T-cell (primary cell): ENCODE results near the gene SSBP2. TPM values are rescaled to one million over a fixed set of nuclear protein-coding genes. Genes with fewer than 3 reads are reported as not detected.

Experiments
- ATAC-seq, 4 experiments: fragments of 200-7000 bp in 3 of 4; fragments of 150-1000 bp in 1 of 4; cut with Tn5 transposase; replicated peaks in 1 of 4; 1 replicate in 3 of 4; 2 replicates in 1 of 4; pipeline ENCODE4 v1.10.0; 2021; ENCODE audit warnings: moderate library complexity in 3 of 4, mild to moderate bottlenecking in 2 of 4, moderate number of reproducible peaks in 1 of 4
- CTCF ChIA-PET, 2 donors: fragments of 300-600 bp; sonication (Branson Sonifier 250); formaldehyde crosslinking; loops; one replicate each; lab custom pipeline; 2022; ENCODE audit warnings: antibody characterized with exemption in 2 of 2; lab: Charles Lee
- POLR2A ChIA-PET, 2 donors: fragments of 300-600 bp; sonication (Branson Sonifier 250); formaldehyde crosslinking; loops; one replicate each; lab custom pipeline; 2022; ENCODE audit warnings: antibody characterized with exemption in 2 of 2; lab: Charles Lee
- DNase-seq, 35 experiments: peaks; one replicate each; pipeline versions ENCODE4 v3.0.0 to v3.0.0-alpha.2; 2013 to 2023
- H3K27ac ChIP-seq: one replicate; pipeline ENCODE4 v1.5.1; 2013; ENCODE audit warnings: low read length
- H3K27me3 ChIP-seq, 2 experiments: replicated peaks in 1 of 2; 1 replicate in 1 of 2; 2 replicates in 1 of 2; pipeline versions ENCODE4 v1.6.1 to v1.7.0; 2013; ENCODE audit warnings: low read length in 1 of 2, mixed read lengths in 1 of 2; ENCODE audit not compliant: control insufficient read depth in 2 of 2, insufficient read depth in 2 of 2; ENCODE audit errors: extremely low read depth in 1 of 2
- H3K36me3 ChIP-seq, 2 donors: 1 replicate in 1 of 2; 2 replicates in 1 of 2; pipeline versions ENCODE4 v1.6.1 to v1.7.0; 2013; ENCODE audit warnings: low read length in 1 of 2; ENCODE audit not compliant: control insufficient read depth in 2 of 2, insufficient read depth in 1 of 2; ENCODE audit errors: extremely low read depth in 1 of 2
- H3K4me1 ChIP-seq, 2 experiments: 1 replicate in 1 of 2; 2 replicates in 1 of 2; pipeline versions ENCODE4 v1.6.1 to v1.7.0; 2013; ENCODE audit warnings: low read length in 2 of 2, mixed read lengths in 1 of 2; ENCODE audit not compliant: insufficient read depth in 2 of 2, control insufficient read depth in 1 of 2; ENCODE audit errors: extremely low read depth in 1 of 2
- H3K4me3 ChIP-seq, 2 donors: 1 replicate in 1 of 2; 2 replicates in 1 of 2; pipeline versions ENCODE4 v1.5.1 to v1.7.0; 2013; ENCODE audit warnings: mild to moderate bottlenecking in 2 of 2, low read length in 1 of 2, moderate library complexity in 1 of 2; ENCODE audit not compliant: control insufficient read depth in 1 of 2; ENCODE audit errors: extremely low read depth in 1 of 2
- H3K9me3 ChIP-seq: 2 replicates; pipeline ENCODE4 v1.7.0; 2013
- H3K27ac Mint-ChIP-seq, 2 donors: one replicate each; pipeline ENCODE4 v1.8.0; 2020 to 2021; ENCODE audit warnings: mild to moderate bottlenecking in 2 of 2, mixed read lengths in 2 of 2
- H3K27me3 Mint-ChIP-seq, 2 donors: one replicate each; pipeline ENCODE4 v1.8.0; 2021 to 2022; ENCODE audit warnings: mixed read lengths in 2 of 2
- H3K36me3 Mint-ChIP-seq: one replicate; pipeline ENCODE4 v1.8.0; 2021; ENCODE audit warnings: mixed read lengths
- H3K4me1 Mint-ChIP-seq, 3 donors: one replicate each; pipeline ENCODE4 v1.8.0; 2020 to 2022; ENCODE audit warnings: mixed read lengths in 3 of 3, mild to moderate bottlenecking in 1 of 3
- H3K4me3 Mint-ChIP-seq, 3 donors: one replicate each; pipeline ENCODE4 v1.8.0; 2020 to 2022; ENCODE audit warnings: mild to moderate bottlenecking in 3 of 3, mixed read lengths in 3 of 3, moderate library complexity in 3 of 3
- H3K9me3 Mint-ChIP-seq, 3 donors: one replicate each; pipeline ENCODE4 v1.8.0; 2020 to 2022; ENCODE audit warnings: mixed read lengths in 3 of 3
- WGBS: methylation state at CpG from one replicate; pipeline ENCODE4 v1.1.5; 2013; ENCODE audit warnings: missing lambda C conversion rate; ENCODE audit not compliant: insufficient coverage; 5-methylcytosine and 5-hydroxymethylcytosine counted together
- total RNA-seq, 35 experiments: library from RNA in 6 of 35; stranded (reverse) in 6 of 35; fragments of 120-200 nt in 1 of 35; gene quantifications; one replicate each; pipeline versions ENCODE4 v1.2.1 to v1.2.4 and lab custom pipeline; 2013 to 2026

SSBP2 gene
- total RNA-seq, 5 donors from 2014 or later (not counting 1 experiment from before 2014, with no cell fraction given), result 31.1 to 44.9 (median 35.8) TPM

GRCh38 chr5:81542242-81542641 is 208.7 kb downstream of the SSBP2 start:
- no peak overlapping the region for H3K4me3 Mint-ChIP-seq
- peaks cover 34 to 46% (median 45%) of the 10 kb centered on the region in 3 donors for H3K4me1 Mint-ChIP-seq
- DNase-seq (no peak), ATAC-seq (no peak)
- no peaks in the 10 kb centered on the region for H3K27me3 ChIP-seq
- CTCF ChIA-PET, result no interaction called here
- peaks cover 0 to 22% of the 10 kb centered on the region in 2 experiments for H3K4me1 ChIP-seq
- H3K27ac Mint-ChIP-seq, result no peak overlapping the region
- no peaks in the 10 kb centered on the region for H3K27me3 Mint-ChIP-seq
- no peak overlapping the region for H3K27ac ChIP-seq
- peaks cover 34% of the 10 kb centered on the region for H3K36me3 Mint-ChIP-seq
- no CpG with 5 or more reads among the region's 1 CpG for WGBS
- POLR2A ChIA-PET, result no interaction called here
- H3K9me3 ChIP-seq, result no peaks in the 10 kb centered on the region
- peaks cover 0 to 3% (median 0%) of the 10 kb centered on the region in 3 donors for H3K9me3 Mint-ChIP-seq
- H3K4me3 ChIP-seq, result no peak overlapping the region
- no peaks in the 10 kb centered on the region for H3K36me3 ChIP-seq

DNA sequence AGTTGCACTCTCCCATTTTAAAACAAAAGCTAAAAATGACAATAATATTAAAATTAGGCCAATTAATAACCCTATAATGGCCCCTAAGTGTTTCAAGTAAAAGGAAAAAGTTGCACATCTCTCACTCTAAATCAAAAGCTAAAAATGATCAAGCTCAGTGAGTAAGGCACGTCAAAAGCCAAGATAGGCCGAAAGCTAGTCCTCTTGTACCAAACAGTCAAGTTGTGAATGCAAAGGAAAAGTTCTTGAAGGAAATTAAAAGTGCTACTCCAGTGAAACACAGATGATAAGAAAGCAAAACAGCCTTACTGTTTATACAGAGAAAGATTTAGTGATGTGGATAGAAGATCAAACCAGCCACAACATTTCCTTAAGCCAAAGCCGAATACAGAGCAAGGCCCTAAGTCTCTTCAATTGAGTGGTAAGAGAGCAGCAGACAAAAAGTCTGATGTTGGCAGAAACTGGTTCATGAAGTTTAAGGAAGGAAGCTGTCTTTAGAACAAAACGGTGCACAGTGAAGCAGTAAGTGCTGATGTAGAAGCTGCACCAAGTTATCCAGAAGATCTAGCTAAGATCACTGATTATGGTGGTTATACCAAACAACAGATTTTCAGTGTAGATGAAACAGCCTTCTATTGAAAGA is 212.9 kb downstream of the SSBP2 start:
- H3K27ac ChIP-seq, result peak overlapping the region; percentile 22
- CTCF ChIA-PET, result interaction anchor here in 1 of 2 donors (0.7 to 1.3 kb wide), 3 partner anchors 14 to 31 kb away, joined by 3 to 5 read pairs (median 4); no protein-coding TSS in a partner anchor
- H3K4me3 Mint-ChIP-seq, result peak overlapping the region in 1 of 3 donors; percentile 55

DNA sequence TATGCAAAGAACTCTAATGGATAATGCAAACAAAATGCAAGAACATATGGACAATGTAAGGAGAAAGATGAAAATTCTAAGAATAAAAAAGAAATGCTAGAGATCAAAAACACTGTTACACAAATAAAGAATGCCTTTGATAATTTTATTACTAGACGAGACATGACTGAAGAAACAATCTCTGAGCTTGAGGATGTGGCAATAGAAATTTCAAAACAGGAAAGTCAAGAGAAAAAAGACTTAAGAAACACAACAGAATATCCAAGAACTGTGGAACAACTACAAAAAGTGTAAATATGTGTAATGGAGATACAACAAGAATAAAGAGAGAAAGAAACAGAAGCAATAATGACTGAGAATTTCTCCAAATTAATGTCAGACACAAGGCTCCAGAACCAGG is 216.5 kb downstream of the SSBP2 start:
- H3K4me3 ChIP-seq, result no peak overlapping the region
- Mint-ChIP-seq H3K4me1 (peaks cover 61 to 69% (median 64%) of the 10 kb centered on the region in 3 donors), H3K9me3 (no peaks in the 10 kb centered on the region), H3K36me3 (peaks cover 19% of the 10 kb centered on the region), H3K27ac (peak overlapping the region; percentile 75 to 86), H3K4me3 (peak overlapping the region in 1 of 3 donors; percentile 41), H3K27me3 (no peaks in the 10 kb centered on the region)
- no peaks in the 10 kb centered on the region for H3K9me3 ChIP-seq
- H3K27ac ChIP-seq, result no peak overlapping the region
- no peaks in the 10 kb centered on the region for H3K36me3 ChIP-seq
- no CpG with 5 or more reads among the region's 1 CpG for WGBS
- peaks cover 3 to 43% of the 10 kb centered on the region in 2 experiments for H3K4me1 ChIP-seq
- POLR2A ChIA-PET, result no interaction called here
- no peak for ATAC-seq
- CTCF ChIA-PET, result no interaction called here
- no peak for DNase-seq
- H3K27me3 ChIP-seq, result no peaks in the 10 kb centered on the region

More for the DNA sequence above, 212.9 kb downstream of the SSBP2 start:
- POLR2A ChIA-PET, result interaction anchor here in 1 of 2 donors (0.6 kb wide), 1 partner anchor 66 kb away, joined by 3 read pairs; no protein-coding TSS in a partner anchor
- peak; percentile 78 to 92 (median 88) for ATAC-seq
- DNase-seq, result peak in 5 of 35 experiments; percentile 3 to 47 (median 6)
- WGBS, result 0% methylated on average over 1 of the region's 4 CpGs
- no peak overlapping the region for H3K4me3 ChIP-seq
- Mint-ChIP-seq H3K9me3 (no peaks in the 10 kb centered on the region), H3K27me3 (no peaks in the 10 kb centered on the region), H3K4me1 (peaks cover 65 to 73% (median 73%) of the 10 kb centered on the region in 3 donors), H3K27ac (peak overlapping the region; percentile 83 to 85), H3K36me3 (peaks cover 22% of the 10 kb centered on the region)
- H3K9me3 ChIP-seq, result no peaks in the 10 kb centered on the region
- H3K36me3 ChIP-seq, result no peaks in the 10 kb centered on the region
- H3K27me3 ChIP-seq, result no peaks in the 10 kb centered on the region
- peaks cover 3 to 45% of the 10 kb centered on the region in 2 experiments for H3K4me1 ChIP-seq

DNA sequence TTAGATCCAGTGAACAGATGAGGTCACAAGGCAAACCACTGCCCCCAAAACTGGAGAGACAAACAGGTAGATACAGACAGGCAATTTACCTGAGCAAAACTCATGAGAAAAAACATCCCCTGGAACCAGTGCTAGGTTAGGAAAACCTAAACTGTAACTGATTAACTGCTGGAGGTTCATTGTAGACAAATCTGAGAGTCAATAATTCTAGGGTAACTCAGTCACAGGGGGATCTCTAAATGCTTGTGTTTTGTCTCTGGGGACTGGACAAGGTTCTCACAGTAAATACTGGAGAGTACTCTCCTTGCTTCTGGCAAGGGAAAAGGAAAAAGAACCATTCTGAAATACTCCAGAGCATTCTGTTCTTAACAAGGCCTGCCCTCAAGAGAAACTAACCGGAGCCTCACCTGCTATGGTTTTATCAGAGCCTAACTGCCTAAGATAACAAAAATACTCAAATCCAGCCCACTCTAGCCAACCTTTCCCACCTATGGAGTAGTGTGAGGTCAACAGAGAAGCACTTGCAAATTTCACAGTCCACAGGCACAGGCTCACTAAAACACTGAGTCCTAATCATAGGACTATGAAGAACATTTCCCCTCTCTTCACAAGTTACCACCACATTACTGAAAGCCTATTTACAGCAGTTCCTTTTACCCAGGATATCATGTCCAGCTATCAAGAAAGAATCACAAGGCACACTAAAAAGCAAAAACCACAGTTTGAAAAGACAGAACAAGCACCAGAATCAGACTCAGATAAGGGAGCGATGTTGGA is 217.1 kb downstream of the SSBP2 start:
- Histone ChIP-seq H3K4me1 (peaks cover 3 to 37% of the 10 kb centered on the region in 2 experiments), H3K9me3 (no peaks in the 10 kb centered on the region), H3K36me3 (no peaks in the 10 kb centered on the region), H3K27ac (peak overlapping the region; percentile 17), H3K27me3 (no peaks in the 10 kb centered on the region), H3K4me3 (no peak overlapping the region)
- no CpG with 5 or more reads among the region's 2 CpGs for WGBS
- DNase-seq (no peak), ATAC-seq (no peak)
- no peaks in the 10 kb centered on the region for H3K9me3 Mint-ChIP-seq
- ChIA-PET CTCF (no interaction called here), POLR2A (no interaction called here)
- H3K4me1 Mint-ChIP-seq, result peaks cover 57 to 67% (median 58%) of the 10 kb centered on the region in 3 donors
- peaks cover 17% of the 10 kb centered on the region for H3K36me3 Mint-ChIP-seq
- H3K27ac Mint-ChIP-seq, result peak overlapping the region; percentile 75 to 86
- peak overlapping the region in 1 of 3 donors; percentile 41 for H3K4me3 Mint-ChIP-seq
- no peaks in the 10 kb centered on the region for H3K27me3 Mint-ChIP-seq

- no peak for ATAC-seq
- no peak for DNase-seq
- H3K27me3 Mint-ChIP-seq, result no peaks in the 10 kb centered on the region
- H3K4me1 ChIP-seq, result peaks cover 3 to 19% of the 10 kb centered on the region in 2 experiments
- no peak overlapping the region for H3K4me3 ChIP-seq
- peaks cover 31 to 38% (median 32%) of the 10 kb centered on the region in 3 donors for H3K4me1 Mint-ChIP-seq
- H3K27ac Mint-ChIP-seq, result no peak overlapping the region
- POLR2A ChIA-PET, result no interaction called here
- H3K27me3 ChIP-seq, result no peaks in the 10 kb centered on the region
- no peak overlapping the region for H3K27ac ChIP-seq
- WGBS, result no CpG with 5 or more reads among the region's 1 CpG
- H3K9me3 ChIP-seq, result no peaks in the 10 kb centered on the region
- H3K4me3 Mint-ChIP-seq, result no peak overlapping the region
- H3K36me3 Mint-ChIP-seq, result peaks cover 20% of the 10 kb centered on the region
- H3K36me3 ChIP-seq, result no peaks in the 10 kb centered on the region
- no peaks in the 10 kb centered on the region for H3K9me3 Mint-ChIP-seq
- CTCF ChIA-PET, result no interaction called here
Observed at GRCh38 chr5:81530919-81531318, 220.0 kb downstream of the SSBP2 start.

DNA sequence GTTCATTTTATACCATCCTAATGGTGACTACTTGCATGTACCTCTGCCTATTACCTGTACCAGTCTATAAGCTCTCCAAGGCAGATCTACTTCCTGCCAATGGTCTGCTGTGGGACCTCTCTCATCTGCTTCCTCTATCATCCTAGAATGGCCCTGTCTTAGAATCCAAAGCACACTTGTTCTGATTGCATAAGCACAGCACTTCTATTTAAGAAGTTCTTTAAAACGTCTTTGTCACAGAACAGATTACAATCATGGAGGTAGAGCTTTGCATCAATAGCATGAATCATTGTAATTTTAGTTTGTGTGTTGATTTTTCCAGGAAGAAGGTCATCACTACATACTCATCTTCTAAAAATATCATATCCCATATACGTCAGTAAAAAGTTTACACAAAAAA is 225.2 kb downstream of the SSBP2 start:
- ChIA-PET POLR2A (no interaction called here), CTCF (no interaction called here)
- Histone ChIP-seq H3K36me3 (no peaks in the 10 kb centered on the region), H3K4me1 (no peaks in the 10 kb centered on the region), H3K27ac (no peak overlapping the region), H3K9me3 (no peaks in the 10 kb centered on the region), H3K4me3 (no peak overlapping the region), H3K27me3 (no peaks in the 10 kb centered on the region)
- Mint-ChIP-seq H3K27me3 (no peaks in the 10 kb centered on the region), H3K4me1 (peaks cover 4 to 16% (median 8%) of the 10 kb centered on the region in 3 donors), H3K36me3 (peaks cover 20% of the 10 kb centered on the region), H3K9me3 (no peaks in the 10 kb centered on the region), H3K27ac (no peak overlapping the region), H3K4me3 (no peak overlapping the region)
- DNase-seq (no peak), ATAC-seq (no peak)
- WGBS, result no CpG with 5 or more reads among the region's 2 CpGs
